H7 (cell line): ENCODE data around the gene ACOXL. TPM values are rescaled to one million over a fixed set of nuclear protein-coding genes. Genes with fewer than 3 reads are reported as not detected.

Experiments used
- DNase-seq: peaks from one replicate; pipeline ENCODE4 v3.0.0; 2012
- H3K27me3 ChIP-seq: 2 replicates; pipeline ENCODE4 v1.6.0; 2011; ENCODE audit warnings: mild to moderate bottlenecking, low read length; ENCODE audit not compliant: control insufficient read depth, insufficient read depth
- H3K36me3 ChIP-seq: replicated peaks from 2 replicates; pipeline ENCODE4 v1.5.1; 2011; ENCODE audit warnings: low read length; ENCODE audit not compliant: control insufficient read depth, insufficient read depth
- H3K4me3 ChIP-seq: 2 replicates; pipeline ENCODE4 v1.5.1; 2011; ENCODE audit warnings: low read depth, mild to moderate bottlenecking, control low read depth, low read length, moderate library complexity; ENCODE audit not compliant: insufficient read depth
- total RNA-seq: library from RNA; depleted of rRNA; stranded (reverse); fragments of >200 nt; shearing (Covaris generic); gene quantifications from 2 replicates; pipeline ENCODE4 v1.2.3, GENCODE V29; 2014

Gene ACOXL
- total RNA-seq, 1 experiment from 2014 or later, result 2.7 TPM

DNA sequence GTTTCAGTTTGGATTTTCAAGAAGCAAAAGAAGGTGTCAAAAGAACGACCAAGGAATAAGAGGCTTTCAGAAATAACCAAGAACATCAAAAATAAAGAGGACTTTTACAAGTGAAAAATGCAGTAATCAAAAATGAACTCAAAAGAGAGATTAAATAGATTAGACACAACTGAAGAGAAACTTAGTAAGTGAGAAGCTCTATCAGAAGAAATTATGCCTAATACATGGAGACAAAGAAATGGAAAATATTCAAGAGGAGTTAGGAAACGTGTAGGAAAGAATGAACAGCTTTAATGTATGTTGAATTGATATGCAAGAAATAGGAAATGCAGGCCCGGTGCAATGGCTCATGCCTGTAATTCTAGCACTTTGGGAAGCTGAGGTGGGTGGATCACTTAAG, 145.8 kb downstream of the ACOXL start:
- Histone ChIP-seq H3K27me3 (no peaks in the 10 kb centered on the region), H3K36me3 (no peaks in the 10 kb centered on the region), H3K4me3 (no peak overlapping the region)
- DNase-seq, result no peak

DNA sequence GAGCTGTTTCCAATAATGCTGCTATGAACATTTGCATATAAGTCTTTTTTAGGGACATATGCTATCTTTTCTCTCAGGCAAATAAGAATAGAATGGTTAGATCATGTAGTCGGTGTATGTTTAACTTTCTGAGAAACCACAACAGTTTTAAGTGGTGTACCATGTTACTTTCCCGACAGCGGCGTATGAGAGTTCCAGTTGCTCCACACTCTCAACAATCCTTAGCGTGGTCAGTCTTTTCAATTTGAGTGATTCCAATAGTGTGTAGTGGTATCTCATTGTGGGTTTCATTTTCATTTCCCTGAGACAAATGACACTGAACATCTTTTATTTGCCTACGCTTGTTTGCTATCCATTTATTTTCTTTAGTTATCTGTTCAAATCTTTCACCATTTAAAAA, 149.5 kb downstream of the ACOXL start:
- H3K4me3 ChIP-seq, result no peak overlapping the region
- no peak for DNase-seq

DNA sequence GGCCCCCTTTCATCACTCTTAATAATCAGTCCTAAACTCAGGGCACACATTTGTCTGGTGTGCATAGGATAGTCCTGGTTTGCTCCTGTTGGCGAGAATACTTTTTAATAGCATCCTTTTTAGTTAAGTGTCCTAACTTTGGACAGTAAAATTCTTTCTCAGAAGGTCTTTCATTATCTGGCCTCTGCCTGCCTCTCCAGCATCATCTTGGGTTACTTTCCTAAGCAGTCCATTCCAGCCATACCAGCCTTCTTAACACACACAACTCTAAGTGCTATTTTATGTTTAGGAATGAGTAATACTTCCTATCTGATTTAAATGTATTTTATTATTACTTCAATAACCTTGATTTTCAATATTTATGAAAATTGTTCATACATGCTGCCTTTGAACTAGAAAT, 151.0 kb downstream of the ACOXL start:
- Histone ChIP-seq H3K36me3 (no peaks in the 10 kb centered on the region), H3K4me3 (no peak overlapping the region), H3K27me3 (no peaks in the 10 kb centered on the region)
- DNase-seq, result no peak

More for the DNA sequence above, 149.5 kb downstream of the ACOXL start:
- H3K36me3 ChIP-seq, result no peaks in the 10 kb centered on the region
- H3K27me3 ChIP-seq, result no peaks in the 10 kb centered on the region

DNA sequence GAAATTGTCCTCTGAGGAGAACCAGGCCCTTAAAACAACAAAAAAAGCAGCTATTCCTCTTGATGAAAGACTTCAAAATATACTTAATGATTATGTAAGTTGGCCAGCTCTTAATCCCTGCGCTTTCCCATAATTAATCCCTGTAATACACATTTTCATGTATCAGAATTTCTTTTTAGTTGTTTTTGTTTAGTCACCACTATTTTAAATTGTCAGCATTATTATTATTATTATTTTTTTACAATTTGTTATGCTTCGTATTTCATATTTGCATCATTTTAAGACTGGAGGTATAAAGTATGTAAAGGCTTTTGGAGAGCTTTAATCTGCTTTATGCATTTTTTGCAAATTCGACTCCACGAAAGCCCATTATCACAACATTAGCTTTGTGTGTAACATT, 152.9 kb downstream of the ACOXL start:
- Histone ChIP-seq H3K27me3 (no peaks in the 10 kb centered on the region), H3K4me3 (no peak overlapping the region), H3K36me3 (no peaks in the 10 kb centered on the region)
- DNase-seq, result no peak

DNA sequence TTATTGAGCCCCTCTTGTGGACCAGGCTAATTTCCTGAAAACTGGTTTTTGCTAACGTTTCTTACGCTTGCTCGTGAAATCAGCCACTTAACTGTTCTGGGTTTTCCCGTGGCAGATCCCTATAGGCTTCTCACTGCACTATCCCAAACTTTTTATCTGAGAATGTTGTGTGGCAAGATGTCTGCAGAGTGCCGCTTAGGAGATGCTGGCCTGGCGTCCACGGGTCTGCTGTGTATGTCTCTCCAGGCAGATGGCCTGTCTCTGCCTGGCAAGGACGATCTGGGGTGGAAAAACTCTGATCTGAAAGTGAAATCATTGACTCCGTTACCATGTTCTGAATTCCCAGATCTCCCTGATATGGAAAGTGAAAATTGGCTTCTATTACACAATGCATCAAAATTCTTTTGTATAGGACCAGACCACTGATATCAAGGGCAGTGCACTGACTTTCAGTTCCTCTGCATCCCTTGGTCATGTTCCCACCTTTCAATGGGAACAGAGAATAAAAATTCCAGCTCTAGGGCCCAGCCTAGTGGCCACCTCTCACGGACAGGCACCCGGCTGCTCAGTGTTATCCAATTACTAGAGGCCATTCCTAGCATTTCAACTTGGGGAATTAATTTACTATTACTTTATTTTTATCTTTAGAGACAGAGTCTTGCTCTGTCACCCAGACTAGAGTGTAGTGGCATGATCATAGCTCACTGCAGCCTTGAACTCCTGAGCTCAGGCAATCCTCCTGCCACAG, 154.6 kb downstream of the ACOXL start:
- H3K27me3 ChIP-seq, result no peaks in the 10 kb centered on the region
- DNase-seq, result no peak
- no peaks in the 10 kb centered on the region for H3K36me3 ChIP-seq
- H3K4me3 ChIP-seq, result no peak overlapping the region

DNA sequence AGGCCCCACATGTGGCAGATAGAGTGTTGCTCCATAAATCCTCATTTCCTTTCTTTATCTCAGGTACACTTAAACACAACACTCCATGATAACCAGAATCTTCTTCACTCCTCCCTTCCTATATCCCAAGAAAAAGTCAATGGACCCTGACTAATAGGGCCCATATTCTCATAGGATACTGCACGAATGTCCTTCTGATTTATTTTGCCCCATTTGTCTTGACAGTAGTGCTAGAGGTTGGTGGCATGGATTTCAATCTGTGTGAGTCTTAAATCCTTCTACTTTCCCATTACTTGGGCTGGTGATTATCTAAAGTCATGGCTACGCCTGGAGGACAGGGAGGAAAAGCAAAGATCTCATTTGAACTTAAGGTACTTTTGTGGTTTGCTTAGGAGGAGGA, 156.0 kb downstream of the ACOXL start:
- Histone ChIP-seq H3K36me3 (no peaks in the 10 kb centered on the region), H3K4me3 (no peak overlapping the region), H3K27me3 (no peaks in the 10 kb centered on the region)
- DNase-seq, result no peak

DNA sequence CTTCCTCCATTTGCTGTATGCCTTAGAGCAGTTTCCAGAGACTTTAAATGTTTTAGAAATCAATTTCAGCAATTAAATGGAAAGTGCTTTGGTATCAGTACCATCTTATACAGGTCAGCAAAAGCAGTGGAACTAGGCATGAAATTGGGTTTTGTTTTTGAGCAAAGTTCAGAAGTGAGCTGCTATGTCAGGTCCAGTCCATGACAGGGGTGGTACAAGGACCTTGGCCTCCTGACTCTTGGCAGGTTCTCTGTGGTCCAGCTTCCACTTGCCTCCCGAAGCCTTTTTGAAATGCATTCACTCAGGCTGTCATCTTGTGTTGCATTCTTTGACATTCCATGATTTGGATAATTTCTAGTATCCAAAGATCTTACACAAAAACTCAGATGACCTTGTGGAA, 159.3 kb downstream of the ACOXL start:
- Histone ChIP-seq H3K4me3 (no peak overlapping the region), H3K36me3 (no peaks in the 10 kb centered on the region), H3K27me3 (no peaks in the 10 kb centered on the region)
- DNase-seq, result no peak

DNA sequence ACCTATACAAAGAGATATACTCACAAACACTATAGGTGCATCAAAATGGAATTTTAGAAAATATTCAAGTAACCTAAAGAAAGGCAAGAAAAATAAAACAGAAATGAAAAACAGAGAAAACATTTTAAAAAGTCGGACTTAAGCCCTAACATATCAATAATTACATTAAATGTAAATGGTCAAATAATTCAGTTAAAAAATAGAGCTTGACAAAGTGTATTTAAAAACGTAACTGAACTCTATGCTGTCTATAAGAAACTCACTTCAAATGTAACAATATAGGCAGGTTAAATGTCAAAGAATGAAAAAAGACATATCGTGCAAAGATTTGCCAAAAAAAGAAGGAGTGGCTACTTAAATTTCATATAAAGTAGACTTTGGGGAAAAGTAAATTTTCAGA, 163.9 kb downstream of the ACOXL start:
- no peak for DNase-seq
- H3K27me3 ChIP-seq, result no peaks in the 10 kb centered on the region
- H3K36me3 ChIP-seq, result no peaks in the 10 kb centered on the region

DNA sequence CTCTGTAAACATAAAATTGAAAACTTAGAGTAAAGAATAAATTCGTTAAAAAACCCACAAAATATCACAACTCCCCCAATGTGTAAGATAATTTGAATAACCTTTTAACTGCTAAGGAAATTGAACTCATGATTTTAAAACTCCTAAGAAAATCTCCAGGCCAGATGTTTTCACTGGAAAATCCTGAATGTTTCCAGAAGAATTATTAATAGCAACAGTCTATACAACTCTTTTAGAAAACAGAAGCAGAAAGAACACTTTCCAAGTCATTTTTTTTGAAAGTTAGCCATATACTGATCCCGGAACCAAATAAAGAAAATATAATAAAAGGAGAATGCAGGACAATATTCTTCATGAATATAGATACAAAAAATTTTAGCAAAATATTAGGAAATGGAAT, 165.6 kb downstream of the ACOXL start:
- Histone ChIP-seq H3K36me3 (no peaks in the 10 kb centered on the region), H3K4me3 (no peak overlapping the region), H3K27me3 (no peaks in the 10 kb centered on the region)
- DNase-seq, result no peak

More for the DNA sequence above, 163.9 kb downstream of the ACOXL start:
- H3K4me3 ChIP-seq, result no peak overlapping the region

DNA sequence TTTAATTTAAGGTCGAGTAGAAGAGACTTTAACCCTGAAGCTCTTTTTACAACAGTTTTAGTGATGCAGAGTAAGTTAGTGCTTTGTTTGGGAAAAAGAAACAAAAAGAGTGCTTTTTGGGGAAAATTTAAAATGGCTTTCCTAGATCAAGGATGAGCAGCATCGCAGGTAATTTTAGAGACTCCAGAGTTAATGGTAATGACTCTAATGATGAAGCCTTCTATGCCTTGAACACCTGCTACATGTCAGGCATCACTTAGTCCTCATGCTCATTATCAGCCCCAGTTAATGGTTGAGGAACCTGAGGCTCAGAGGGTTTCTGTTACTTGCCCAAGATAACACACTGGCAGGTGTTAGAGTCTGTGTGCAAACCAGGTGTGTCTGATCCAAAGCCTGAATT, 167.8 kb downstream of the ACOXL start:
- H3K36me3 ChIP-seq, result no peaks in the 10 kb centered on the region
- DNase-seq, result no peak
- no peaks in the 10 kb centered on the region for H3K27me3 ChIP-seq
- H3K4me3 ChIP-seq, result no peak overlapping the region

DNA sequence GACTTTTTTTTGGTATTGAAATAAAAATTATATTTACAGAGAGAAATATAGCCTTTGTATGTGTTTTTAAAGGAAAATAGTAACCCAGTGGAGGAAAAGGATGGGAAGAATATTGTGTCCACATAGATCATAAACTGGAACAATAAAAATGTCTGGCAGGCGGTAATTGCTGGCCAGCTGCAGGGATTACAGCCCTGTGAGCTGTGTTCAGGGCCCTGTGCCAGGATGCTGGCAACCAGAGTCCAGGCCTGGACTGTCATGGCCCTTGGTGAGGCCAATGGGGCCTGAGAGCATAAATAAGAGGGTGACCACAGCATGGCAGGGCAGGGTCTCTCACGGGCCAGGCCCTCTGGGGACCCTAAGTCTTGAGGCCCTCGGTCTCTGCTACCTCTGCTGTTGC, 171.2 kb downstream of the ACOXL start:
- Histone ChIP-seq H3K27me3 (no peaks in the 10 kb centered on the region), H3K4me3 (no peak overlapping the region), H3K36me3 (no peaks in the 10 kb centered on the region)
- DNase-seq, result no peak

DNA sequence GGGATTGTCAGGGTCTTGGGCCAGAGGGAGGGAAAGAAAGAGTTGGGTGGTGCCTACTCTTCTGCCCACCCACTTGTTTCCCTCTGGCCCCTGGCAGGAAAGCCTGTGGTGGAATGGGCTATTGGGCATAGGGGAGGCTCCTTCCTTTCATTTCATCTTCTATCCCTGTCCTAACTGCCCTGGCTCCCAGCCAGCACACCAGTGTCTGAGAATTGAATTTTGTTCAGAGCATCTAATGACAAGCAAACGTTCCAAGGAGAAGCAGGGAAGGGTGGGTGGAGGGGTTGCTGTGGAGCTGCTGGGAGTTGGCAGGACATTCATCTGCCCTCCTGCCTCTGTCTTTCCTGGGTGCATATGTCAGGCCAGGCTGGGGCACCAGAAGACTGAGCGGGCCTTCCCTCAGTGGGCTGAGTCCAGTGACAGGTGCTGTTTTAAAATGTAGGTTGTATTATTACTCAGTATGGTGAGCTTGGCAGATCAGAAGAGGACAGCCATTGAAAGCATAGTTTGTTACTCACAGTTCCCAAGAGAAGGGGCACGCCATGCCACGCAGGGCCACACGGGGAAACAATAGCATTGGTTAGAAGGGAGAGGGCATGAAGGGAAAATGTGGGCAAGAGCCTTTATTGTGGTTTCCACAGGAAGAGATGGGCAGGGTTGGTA, 171.9 kb downstream of the ACOXL start:
- H3K36me3 ChIP-seq, result no peaks in the 10 kb centered on the region
- no peak for DNase-seq

DNA sequence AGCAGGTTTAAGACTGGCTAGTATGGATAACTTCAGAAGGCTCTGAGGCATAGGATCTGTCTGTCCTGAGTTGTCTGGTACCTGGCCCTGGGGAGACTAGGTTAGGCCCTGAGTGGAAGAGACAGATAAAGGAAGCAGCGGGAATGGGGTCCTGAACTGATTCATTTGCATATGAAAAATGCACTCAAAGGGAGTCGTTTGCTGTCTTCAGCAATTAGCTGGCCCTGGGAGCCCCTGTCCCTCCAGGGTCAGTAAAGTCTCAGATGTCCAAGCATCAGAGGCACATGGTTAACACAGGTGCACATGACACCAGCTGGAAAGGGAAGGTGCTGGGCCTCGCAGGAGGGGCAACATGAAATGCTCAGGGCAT, 172.4 kb downstream of the ACOXL start:
- Histone ChIP-seq H3K36me3 (no peaks in the 10 kb centered on the region), H3K4me3 (no peak overlapping the region), H3K27me3 (no peaks in the 10 kb centered on the region)
- peak; percentile 55 for DNase-seq

More for the DNA sequence above, 171.9 kb downstream of the ACOXL start:
- Histone ChIP-seq H3K27me3 (no peaks in the 10 kb centered on the region), H3K4me3 (no peak overlapping the region)

DNA sequence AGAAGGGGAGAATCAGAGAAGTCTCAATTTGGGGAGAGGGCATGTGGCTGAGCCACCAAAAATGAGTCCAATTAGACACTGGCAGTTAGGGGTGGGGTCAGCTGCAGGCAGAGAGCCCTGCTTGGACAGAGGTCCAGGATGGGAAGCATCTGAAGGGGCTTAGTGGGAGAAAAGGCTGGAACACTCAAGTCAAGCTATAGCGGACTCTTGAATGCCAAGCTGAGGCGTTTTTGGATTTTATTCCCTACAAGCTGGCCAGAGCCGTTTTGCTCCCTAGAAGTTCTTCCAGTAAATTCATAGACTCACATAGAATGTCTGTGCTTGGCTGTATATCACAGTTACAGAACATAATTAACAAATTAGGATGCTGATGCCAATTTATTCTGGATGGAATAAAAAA, 172.8 kb downstream of the ACOXL start:
- Histone ChIP-seq H3K27me3 (no peaks in the 10 kb centered on the region), H3K36me3 (no peaks in the 10 kb centered on the region), H3K4me3 (no peak overlapping the region)
- no peak for DNase-seq

DNA sequence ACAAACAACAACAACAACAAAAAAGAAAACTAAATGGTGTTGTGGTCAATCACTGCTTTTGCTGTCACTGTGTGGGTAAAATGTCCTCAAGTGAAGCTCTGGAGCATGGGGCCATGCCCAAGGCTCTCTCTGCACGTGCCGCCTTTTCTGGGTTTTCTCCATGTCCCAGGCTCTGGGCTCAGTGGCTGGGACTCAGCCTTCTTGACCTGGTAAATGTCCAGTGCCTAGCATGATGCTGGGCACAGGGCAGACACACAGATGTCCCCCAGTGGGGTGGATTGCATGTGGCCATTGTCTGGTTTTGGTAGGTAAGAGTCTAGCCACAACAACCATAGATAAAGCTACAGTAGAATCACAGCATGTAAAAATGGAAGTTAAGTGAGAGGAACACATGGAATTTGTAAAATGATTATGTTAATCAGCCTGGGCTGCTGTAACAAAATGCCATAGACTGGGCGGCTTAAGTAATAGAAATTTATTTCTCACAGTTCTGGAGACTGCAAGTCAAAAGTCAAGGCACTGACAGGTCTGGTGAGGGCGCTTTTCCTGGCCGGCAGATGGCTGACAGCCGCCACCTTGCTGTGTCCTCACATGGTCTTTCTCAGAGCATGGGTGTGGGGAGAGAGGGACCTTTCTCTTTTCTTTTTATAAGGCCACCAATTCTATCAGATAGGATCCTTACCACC, 174.4 kb downstream of the ACOXL start:
- Histone ChIP-seq H3K36me3 (no peaks in the 10 kb centered on the region), H3K27me3 (no peaks in the 10 kb centered on the region), H3K4me3 (no peak overlapping the region)
- no peak for DNase-seq
